Heart left ventricle (tissue), 16 donors: ENCODE results near the gene SYN1. TPM values are rescaled to one million over a fixed set of nuclear protein-coding genes. Genes with fewer than 3 reads are reported as not detected.

Experiments
- ATAC-seq, 4 donors: fragments of 200-7000 bp; cut with Tn5 transposase; one replicate each; pipeline ENCODE4 v1.9.1; 2020 to 2022; ENCODE audit warnings: moderate library complexity in 4 of 4, mild to moderate bottlenecking in 3 of 4, moderate number of reproducible peaks in 1 of 4
- DNase-seq, 5 donors: peaks; one replicate each; pipeline ENCODE4 v3.0.0-alpha.2; 2020
- H3K27ac ChIP-seq, 12 donors: fragments of 200-600 bp; sonication (generic) in 4 of 12; one replicate each; pipeline versions ENCODE4 v1.5.0 to v1.8.0; 2016 to 2022; ENCODE audit warnings: mild to moderate bottlenecking in 2 of 12
- H3K27me3 ChIP-seq, 9 donors: fragments of 200-600 bp; sonication (generic) in 2 of 9; one replicate each; pipeline versions ENCODE4 v1.5.1 to v1.8.0; 2016 to 2022; ENCODE audit warnings: mild to moderate bottlenecking in 3 of 9
- H3K36me3 ChIP-seq, 9 donors: fragments of 200-600 bp; sonication (generic) in 2 of 9; one replicate each; pipeline versions ENCODE4 v1.5.0 to v1.8.0; 2018 to 2022; ENCODE audit warnings: mild to moderate bottlenecking in 2 of 9
- H3K4me1 ChIP-seq, 12 donors: fragments of 200-600 bp; sonication (generic) in 4 of 12; one replicate each; pipeline versions ENCODE4 v1.5.0 to v1.8.0; 2016 to 2022; ENCODE audit warnings: mild to moderate bottlenecking in 3 of 12
- H3K4me3 ChIP-seq, 12 donors: fragments of 200-600 bp; sonication (generic) in 4 of 12; one replicate each; pipeline versions ENCODE4 v1.5.0 to v1.8.0; 2017 to 2022; ENCODE audit warnings: mild to moderate bottlenecking in 9 of 12, moderate library complexity in 4 of 12
- H3K9me3 ChIP-seq, 12 donors: fragments of 200-600 bp; sonication (generic) in 4 of 12; one replicate each; pipeline versions ENCODE4 v1.5.0 to v1.8.0; 2016 to 2022; ENCODE audit warnings: mild to moderate bottlenecking in 1 of 12
- POLR2A ChIP-seq, 2 donors: fragments of 450-650 bp; IDR thresholded peaks; one replicate each; pipeline ENCODE4 v1.6.1; 2017; ENCODE audit warnings: antibody characterized with exemption in 2 of 2, mild to moderate bottlenecking in 2 of 2, moderate library complexity in 2 of 2
- WGBS, 4 donors: extraction: QIAGEN DNeasy Blood & Tissue Kit in 2 of 4; methylation state at CpG; one replicate each; pipeline versions ENCODE4 v1.1.5 to v1.1.7; 2013 to 2018; 5-methylcytosine and 5-hydroxymethylcytosine counted together
- intact Hi-C, 10 donors: fragments of 100-400 bp; cut with DNase I; formaldehyde crosslinking; loops; one replicate each; pipeline versions ENCODE4 v1.11.1 to v1.14.2; 2022
- polyA plus RNA-seq, 2 donors: library from polyadenylated mRNA; stranded (reverse); fragments of 200-250 nt; gene quantifications; one replicate each; pipeline ENCODE4 v1.2.3, GENCODE V29; 2013
- total RNA-seq, 9 donors: library from RNA; depleted of rRNA in 2 of 9; stranded (reverse); fragments of >200 nt in 2 of 9; fragmentation: NEBNext Ultra II Directional in 3 of 9; extraction: Animal tissue kit (Norgen Biotek cat#: 25700) in 3 of 9; gene quantifications; one replicate each; pipeline versions ENCODE4 v1.1.0 to v1.2.4, GENCODE V29; 2016 to 2023
- TF ChIP-seq, protein P1 (sequence below), 12 donors: fragments of 200-600 bp; sonication (generic) in 4 of 12; IDR thresholded peaks; one replicate each; pipeline versions ENCODE4 v1.5.0 to v1.8.0; 2018 to 2022; ENCODE audit warnings: antibody characterized with exemption in 12 of 12, mild to moderate bottlenecking in 5 of 12
- donor health status: ischemic (EF 13 %, LVEDD 7.1; RV severe dilation, severe dysfunction).
- donor health status: healthy with polysubstance abuse.
- donor health status: DM: no; HTN: yes; CAD: no.
- donor health status: DM: no; HTN: no; CAD: no.
- donor health status: ischemic (EF 25% LVEDD 6.9; RV normal size, moderate dysfunction).
- donor health status: ischemic (EF 25% LVEDD 5.7; RV mildly dilated, moderate dysfunction).
- donor health status: healthy.
- donor health status: DM: yes; HTN: yes; CAD: no.
- donor health status: ischemic (EF 35%, LVEDD 5.7; RV mildly dilated, moderate dysfunction).
- donor health status: nonischemic (EF 11% LVEDD 7.7; RV severe dilation, severe dysfunction).
- donor health status: DM: yes; HTN: yes; CAD: no.
- donor health status: PGD.
- donor health status: ischemic (EF 29% LVEDD 5.4; RV normal size, mild dysfunction).
- donor health status: nonischemic (EF 23%, LVEDD 6.1; RV moderate dilation, normal function).

Gene SYN1
- total and polyA plus RNA-seq, 11 donors, result 7.1 to 20.5 (median 11.3) TPM

DNA sequence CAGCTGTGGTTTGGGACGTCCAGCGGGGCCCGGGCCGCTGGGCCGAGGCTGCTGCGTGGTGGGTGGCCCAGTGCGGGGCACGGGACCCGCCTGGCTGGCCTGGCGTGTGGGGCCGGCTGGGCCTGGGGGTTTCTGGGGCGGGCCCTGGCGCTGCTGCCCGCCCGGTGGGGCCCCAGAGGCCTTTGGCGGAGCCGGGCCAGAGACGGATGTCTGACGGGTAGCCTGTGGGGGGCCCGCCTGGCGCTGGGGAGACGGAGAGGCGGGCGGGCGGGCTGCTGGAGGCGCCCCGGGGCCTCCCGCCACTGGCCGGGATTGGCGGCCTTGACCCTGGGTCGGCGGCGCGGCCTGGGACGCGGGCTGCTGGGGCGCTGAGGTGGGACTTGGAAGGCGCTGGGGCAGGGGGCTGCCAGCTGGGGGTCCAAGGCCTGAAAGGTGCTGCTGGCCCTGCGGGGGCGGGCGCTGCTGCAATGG lies 45.5 kb downstream of the SYN1 start:
- Histone ChIP-seq H3K27ac (peak overlapping the region; percentile 59 to 89 (median 75)), H3K4me3 (peak overlapping the region; percentile 20 to 56 (median 45)), H3K9me3 (no peaks in the 10 kb centered on the region), H3K27me3 (peaks cover 0 to 6% (median 0%) of the 10 kb centered on the region in 9 donors), H3K4me1 (peaks cover 0 to 10% (median 0%) of the 10 kb centered on the region in 12 donors), H3K36me3 (peaks cover 0 to 26% (median 20%) of the 10 kb centered on the region in 9 donors)
- DNase-seq (no peak), ATAC-seq (peak in 2 of 4 donors; percentile 24 to 39)
- intact Hi-C loops, result no loop called here
- WGBS, 4 donors, result 4 to 54% (median 27%) methylated on average over 21 to 41 of the region's 41 CpGs
- TF ChIP-seq POLR2A (IDR thresholded peaks at IDR 0.05), result no peak
- TF ChIP-seq, protein P1, sequence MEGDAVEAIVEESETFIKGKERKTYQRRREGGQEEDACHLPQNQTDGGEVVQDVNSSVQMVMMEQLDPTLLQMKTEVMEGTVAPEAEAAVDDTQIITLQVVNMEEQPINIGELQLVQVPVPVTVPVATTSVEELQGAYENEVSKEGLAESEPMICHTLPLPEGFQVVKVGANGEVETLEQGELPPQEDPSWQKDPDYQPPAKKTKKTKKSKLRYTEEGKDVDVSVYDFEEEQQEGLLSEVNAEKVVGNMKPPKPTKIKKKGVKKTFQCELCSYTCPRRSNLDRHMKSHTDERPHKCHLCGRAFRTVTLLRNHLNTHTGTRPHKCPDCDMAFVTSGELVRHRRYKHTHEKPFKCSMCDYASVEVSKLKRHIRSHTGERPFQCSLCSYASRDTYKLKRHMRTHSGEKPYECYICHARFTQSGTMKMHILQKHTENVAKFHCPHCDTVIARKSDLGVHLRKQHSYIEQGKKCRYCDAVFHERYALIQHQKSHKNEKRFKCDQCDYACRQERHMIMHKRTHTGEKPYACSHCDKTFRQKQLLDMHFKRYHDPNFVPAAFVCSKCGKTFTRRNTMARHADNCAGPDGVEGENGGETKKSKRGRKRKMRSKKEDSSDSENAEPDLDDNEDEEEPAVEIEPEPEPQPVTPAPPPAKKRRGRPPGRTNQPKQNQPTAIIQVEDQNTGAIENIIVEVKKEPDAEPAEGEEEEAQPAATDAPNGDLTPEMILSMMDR (IDR thresholded peaks at IDR 0.05), result no peak

DNA sequence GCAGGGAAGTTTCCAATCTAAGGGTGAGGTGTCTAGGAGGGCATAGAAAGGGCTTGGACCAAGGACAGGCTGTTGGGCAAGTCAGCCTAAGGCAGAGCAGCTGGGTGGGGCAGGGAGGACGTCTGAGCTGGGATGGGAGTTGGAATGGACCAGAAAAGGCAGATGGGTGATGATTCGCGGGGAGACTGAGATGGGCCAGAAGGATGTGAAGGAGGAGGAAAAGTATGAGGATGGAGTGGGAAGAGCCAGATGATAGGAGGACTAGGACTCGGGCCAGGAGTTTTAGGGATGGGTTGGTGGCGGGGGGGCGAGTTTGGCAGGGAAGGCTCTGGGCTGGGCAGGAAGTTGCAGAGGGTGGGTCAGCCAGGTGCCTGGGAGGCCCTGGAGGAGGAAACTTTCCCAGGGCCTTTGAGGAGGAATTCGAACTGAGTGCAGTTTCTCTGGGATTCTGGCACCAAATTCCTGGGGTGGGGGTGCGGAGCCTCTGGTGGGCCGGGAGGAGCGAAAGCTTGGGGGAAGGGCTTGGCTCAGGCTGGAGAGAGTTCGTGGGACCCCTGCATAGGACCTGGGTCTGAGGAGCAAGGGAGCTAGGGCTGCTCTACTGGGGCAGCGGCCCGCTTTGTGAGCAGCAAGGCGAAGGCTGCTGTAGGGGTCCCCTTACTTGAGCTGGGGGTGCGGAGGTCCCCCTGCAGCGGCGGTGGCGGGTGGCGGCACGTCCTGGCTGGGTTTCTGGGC lies 46.1 kb downstream of the SYN1 start:
- intact Hi-C loops, result no loop called here
- no peak for TF ChIP-seq POLR2A (IDR thresholded peaks at IDR 0.05)
- TF ChIP-seq, protein P1 (IDR thresholded peaks at IDR 0.05), result no peak
- peak; percentile 58 to 73 (median 68) for DNase-seq
- H3K27ac ChIP-seq, result peak overlapping the region; percentile 59 to 89 (median 75)
- H3K4me1 ChIP-seq, result peaks cover 0 to 10% (median 0%) of the 10 kb centered on the region in 12 donors
- peaks cover 0 to 32% (median 26%) of the 10 kb centered on the region in 9 donors for H3K36me3 ChIP-seq
- 8 to 37% (median 23%) methylated on average over 19 to 20 of the region's 20 CpGs for WGBS, 4 donors
- H3K4me3 ChIP-seq, result peak overlapping the region; percentile 20 to 56 (median 45)
- no peaks in the 10 kb centered on the region for H3K9me3 ChIP-seq
- peaks cover 0 to 6% (median 0%) of the 10 kb centered on the region in 9 donors for H3K27me3 ChIP-seq
- ATAC-seq, result peak; percentile 39 to 72 (median 44)

DNA sequence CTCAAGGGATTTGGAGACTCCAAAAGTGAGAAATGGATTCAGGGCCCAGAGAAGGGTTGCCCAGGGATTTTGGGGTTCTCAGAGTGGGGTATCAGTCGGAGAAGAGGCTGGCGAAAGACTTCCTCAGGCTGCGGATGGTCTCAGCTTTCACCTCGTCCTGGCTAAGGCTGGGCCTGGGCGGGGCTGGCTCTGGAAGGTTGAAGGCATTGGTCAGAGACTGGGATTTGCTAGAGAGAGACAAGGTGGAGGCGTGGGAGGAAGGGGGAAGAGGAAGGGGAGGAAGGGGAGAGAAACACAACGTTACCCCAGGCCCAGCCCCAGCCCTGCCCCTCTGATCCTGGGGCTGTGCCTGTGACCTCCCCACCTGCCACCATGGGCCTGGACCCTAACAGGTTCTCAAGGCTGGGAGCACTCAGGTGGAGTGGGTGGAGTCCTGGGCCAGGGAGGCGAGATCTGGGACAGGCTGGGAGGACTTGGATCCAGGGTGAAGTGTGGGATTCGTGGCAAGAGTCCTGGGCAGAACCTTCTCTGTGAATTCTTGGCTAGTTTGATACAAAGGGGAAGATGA lies 46.8 kb downstream of the SYN1 start:
- Histone ChIP-seq H3K4me1 (peaks cover 0 to 10% (median 0%) of the 10 kb centered on the region in 12 donors), H3K9me3 (no peaks in the 10 kb centered on the region), H3K4me3 (no peak overlapping the region), H3K27me3 (peaks cover 0 to 6% (median 0%) of the 10 kb centered on the region in 9 donors), H3K36me3 (peaks cover 0 to 39% (median 32%) of the 10 kb centered on the region in 9 donors), H3K27ac (peak overlapping the region in 9 of 12 donors; percentile 23 to 89 (median 61))
- no peak for DNase-seq
- 62 to 72% (median 67%) methylated on average over 9 of the region's 9 CpGs for WGBS, 4 donors
- intact Hi-C loops, result no loop called here
- no peak for ATAC-seq
- TF ChIP-seq, protein P1 (IDR thresholded peaks at IDR 0.05), result no peak
- no peak for TF ChIP-seq POLR2A (IDR thresholded peaks at IDR 0.05)

DNA sequence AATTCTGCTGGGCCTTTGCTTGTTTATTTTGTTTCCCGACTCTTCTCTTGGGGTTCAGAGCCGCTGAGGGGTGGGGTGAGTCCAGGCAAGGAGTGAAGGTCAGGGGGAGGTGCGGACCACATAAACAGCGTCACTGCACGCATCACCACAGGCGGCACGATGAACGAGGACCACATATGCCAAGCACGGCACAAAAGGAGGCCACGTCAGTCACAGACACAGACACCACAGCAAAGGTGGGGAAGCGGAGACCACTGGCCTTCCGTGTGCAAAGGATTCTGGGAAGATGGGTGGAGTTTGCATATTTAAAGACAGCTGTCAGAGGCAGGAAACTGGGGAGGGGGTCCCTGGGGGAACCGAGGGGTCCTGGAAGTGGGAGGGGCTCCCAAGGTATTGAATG lies 47.8 kb downstream of the SYN1 start:
- TF ChIP-seq POLR2A (IDR thresholded peaks at IDR 0.05), result no peak
- TF ChIP-seq, protein P1 (IDR thresholded peaks at IDR 0.05), result no peak
- H3K4me1 ChIP-seq, result peaks cover 0 to 10% (median 0%) of the 10 kb centered on the region in 12 donors
- H3K27me3 ChIP-seq, result peaks cover 0 to 6% (median 0%) of the 10 kb centered on the region in 9 donors
- no peak overlapping the region for H3K4me3 ChIP-seq
- peaks cover 0 to 48% (median 40%) of the 10 kb centered on the region in 9 donors for H3K36me3 ChIP-seq
- DNase-seq (no peak), ATAC-seq (no peak)
- no peak overlapping the region for H3K27ac ChIP-seq
- H3K9me3 ChIP-seq, result no peaks in the 10 kb centered on the region
- 80 to 94% (median 91%) methylated on average over 13 of the region's 13 CpGs for WGBS, 4 donors
- intact Hi-C loops, result no loop called here
